Activated naive CD8-positive, alpha-beta T cell treated with anti-CD3 and anti-CD28 coated beads, Interleukin-2, amount 50 U/mL, for 16 hours (primary cell): ENCODE results near the gene EFCAB13.

Source experiments
- DNase-seq: peaks from one replicate; pipeline ENCODE4 v3.0.0-alpha.2; 2020; ENCODE audit warnings: low read depth, low spot score

The EFCAB13 gene, protein sequence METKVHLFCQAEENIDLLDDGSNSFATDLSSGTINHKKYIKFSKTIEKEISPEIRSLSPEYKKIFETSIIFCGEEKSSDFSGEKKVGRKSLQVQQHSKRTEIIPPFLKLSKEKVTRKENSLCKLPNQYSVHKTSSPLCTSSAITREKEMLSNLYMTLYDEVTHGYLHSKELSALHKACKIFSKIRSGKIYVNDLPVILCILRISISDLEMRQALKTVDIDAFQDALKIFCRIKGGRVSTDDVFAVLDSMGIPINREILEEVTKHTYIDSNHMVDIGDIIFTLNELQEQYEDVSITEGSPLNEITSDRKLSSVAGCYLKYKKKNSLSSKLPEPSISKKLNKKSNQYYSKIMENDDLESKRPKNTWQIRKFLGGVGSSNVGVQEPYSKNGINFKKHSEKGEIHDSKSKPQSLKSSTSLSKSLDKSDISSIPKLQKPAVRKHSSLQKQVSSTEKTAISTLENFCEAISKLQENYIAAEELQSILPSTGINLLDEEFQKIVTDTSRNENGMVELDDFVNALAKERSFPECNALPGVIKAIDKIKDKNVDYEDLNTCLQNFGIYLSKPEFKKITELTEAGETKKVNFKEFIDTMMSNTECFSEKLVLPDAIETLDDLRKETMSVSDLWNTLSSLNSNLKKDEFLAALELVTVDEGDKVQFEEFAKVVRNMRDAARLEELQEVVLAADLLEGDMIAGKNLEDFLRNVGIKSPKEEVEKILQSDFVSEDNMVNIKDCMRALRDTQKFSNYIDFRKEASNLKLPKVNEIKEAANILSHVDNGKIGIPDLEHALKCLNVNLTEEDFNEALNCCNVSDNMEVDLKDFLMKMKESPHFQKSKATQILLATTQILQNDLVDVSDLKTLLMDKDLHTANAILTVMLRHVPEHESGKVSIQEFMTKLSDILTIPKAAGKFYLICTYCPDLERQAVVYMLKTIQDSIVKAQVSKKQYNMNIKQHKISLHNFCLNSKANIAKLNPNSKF

DNA sequence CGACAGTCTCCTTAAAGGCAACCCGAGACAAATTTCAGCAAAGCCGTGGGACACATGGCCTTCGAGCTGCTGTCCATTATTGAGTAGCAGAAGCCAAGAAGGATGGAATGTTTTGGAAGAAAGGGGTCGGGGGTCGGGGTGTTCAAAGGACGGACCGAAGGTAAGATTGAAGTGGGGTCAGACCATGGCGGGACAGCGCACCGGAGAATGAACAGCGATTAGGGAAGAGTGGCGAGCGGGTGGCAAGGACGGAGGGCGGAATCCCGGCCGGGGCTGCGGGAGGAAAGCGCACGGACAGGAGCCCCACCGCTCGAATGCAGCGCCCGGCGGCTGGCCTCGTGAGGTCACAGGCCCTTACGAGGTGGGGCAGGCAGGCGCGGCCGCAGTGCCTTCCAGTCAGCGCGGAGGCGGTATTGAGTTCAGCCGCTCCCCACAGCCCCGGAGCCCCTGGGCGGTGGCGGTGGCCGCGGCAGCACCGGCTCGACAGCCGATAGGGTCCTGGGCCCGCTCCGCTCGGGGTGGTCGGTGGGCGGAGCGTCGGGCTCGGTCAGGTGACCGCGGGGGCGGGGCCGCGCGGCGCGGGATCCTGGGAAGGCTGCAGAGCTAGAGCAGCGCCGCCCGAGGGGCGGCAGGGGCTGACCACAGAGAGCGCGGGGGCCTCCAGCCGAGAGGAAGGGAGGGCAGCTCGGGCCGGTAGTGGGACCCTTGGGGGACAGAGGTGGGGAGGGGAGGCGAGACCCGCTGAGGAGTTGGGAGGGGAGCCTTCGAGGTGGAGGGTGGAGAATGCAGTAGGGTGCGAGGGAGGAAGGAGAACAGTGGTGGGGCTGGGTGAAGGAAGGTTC lies at the start of gene EFCAB13:
Gene EFCAB13, plus strand, starts transcription at position 574 of the 842 bp plus-strand sequence. CDS start 4,399 bp downstream, outside the sequence.
- peak; percentile 61 for DNase-seq

DNA sequence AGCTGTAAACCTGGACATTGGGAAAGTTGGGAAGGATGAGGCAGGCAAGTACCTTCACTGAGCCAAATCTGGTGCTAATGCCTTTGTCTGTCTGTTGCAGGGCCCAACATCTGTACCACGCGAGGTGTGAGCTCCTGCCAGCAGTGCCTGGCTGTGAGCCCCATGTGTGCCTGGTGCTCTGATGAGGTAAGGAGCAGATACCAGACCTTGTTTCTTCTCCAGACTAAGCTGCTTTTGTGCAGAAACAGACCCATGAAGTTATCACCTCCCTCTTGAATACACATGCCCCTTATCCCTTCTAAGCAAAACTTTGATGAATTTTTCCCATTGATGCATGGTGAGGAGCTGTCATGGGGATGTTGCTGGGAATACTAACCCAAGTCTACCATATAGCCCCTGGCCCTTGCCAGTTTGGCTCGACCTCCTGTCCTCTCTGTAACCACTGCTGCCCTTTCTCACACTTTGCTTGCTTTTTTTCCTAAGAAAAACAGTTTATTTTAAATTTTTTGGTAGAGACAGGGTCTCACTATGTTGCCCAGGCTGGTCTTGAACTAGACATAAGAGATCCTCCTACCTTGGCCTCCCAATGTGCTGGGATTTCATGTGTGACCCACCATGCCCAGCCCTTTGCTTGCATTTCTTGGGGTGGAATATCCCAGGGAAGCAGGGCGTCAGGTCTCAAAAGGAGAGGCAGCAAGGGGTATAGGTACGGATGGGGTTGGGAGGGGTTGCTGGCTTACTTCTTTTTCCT lies 49.3 kb upstream of the EFCAB13 start:
- no peak for DNase-seq

DNA sequence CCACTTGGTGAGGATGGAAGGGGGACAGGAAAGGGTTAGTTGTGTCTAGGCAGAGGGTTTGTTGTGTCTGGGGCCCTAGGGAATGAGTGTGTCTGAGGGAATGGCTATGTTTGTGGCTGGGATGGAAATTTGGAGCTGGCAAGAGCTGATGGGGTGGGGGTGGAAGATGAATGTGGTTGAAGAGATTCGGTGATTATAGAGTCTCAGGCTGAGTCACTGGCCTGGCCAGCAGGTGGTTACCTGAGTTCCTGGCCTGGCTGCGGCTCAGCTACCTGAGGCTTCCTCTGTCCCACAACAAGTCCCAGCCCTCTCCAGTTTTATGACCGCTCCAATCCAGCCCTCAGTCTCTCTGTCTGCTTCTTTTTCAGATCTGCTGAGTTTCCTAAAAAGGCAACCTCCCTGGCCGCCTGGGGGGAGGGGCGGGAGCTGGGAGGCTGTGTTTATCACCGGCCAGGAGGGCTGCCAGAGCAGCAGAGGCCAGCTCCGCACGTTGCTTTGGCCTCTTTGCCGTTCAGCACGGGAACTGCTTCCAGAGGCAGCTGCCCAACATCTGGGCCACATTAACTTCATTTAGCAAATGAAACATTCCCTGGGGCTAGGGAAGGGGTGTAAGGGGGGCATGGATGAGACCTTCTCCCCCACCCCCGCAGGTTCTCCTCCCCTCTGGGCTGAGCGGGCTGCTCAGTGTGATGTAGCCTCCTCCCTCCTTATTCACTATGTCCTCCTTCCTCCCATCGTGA lies 48.3 kb upstream of the EFCAB13 start:
- DNase-seq: no peak

DNA sequence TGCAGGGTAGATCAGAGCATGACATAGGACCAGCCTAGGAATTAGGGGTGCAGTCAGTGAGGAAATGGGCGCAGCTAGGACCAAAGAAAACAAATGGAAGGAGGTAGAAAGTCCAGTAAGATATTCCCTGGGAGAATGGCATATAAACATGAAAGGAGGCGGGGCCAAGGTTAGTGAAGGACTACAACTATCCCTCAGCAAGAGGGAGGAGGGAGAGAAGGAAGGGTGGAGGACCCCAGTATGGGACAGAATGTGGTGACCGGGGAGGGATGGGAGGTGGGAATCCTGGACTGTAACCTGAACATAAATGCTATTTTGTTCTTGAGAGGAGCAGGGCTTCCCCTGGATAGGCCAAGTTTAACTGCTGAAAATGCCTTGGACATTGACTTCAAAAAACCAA lies 47.3 kb upstream of the EFCAB13 start:
- no peak for DNase-seq

DNA sequence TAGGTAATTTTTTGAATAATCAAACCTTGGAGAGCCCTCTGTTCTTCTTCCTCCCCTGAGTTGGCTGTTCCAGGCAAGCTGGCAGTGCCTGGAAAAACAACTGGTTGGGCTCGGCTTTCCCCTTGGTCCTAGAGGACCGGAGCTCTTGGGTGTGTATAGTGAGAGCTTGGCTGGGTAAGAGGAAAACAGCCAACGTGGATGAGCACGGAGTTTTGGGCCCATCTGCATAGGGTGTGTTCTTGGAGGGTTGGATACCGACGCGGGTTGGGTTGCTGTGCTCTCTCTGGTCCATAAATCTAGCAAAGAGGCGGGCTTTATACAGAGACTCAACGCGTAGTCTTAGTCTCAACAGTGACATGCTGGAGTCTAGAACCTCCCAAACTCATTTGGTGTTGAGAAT lies 46.9 kb upstream of the EFCAB13 start:
- no peak for DNase-seq

DNA sequence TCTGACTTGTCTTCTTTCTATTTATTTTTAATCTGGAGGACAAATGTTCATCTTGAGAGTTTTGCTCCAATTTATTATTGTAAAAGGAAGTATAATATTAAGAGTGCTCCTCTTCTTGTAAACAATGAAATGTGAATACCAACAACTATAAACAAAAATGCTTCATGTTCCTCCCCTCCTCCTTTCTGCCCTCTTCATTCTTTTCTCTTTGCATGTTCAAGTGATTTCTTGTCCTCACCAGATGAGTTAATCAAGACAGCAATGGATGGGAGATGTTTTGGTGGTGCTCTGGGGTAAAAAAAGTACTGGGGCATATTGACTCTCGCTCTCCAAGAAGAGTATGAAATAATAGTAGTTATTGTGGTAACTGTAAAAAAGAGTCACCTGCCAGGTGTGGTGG lies 45.8 kb upstream of the EFCAB13 start:
- DNase-seq: no peak

DNA sequence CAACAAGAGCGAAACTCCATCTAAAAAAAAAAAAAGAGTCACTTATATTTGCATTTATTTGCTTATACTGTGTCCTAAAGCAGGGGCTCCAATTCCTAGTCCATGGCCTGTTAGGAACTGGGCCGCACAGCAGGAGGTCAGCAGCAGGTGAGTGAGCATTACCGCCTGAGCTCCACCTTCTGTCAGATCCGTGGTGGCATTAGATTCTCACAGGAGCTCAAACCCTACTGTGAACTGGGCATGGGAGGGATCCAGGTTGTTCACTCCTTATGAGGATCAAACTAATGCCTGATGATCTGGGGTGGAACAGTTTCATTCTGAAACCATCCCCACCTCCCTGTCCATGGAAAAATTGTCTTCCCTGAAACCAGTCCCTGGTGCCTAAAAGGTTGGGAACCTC lies 45.2 kb upstream of the EFCAB13 start:
- DNase-seq: no peak

DNA sequence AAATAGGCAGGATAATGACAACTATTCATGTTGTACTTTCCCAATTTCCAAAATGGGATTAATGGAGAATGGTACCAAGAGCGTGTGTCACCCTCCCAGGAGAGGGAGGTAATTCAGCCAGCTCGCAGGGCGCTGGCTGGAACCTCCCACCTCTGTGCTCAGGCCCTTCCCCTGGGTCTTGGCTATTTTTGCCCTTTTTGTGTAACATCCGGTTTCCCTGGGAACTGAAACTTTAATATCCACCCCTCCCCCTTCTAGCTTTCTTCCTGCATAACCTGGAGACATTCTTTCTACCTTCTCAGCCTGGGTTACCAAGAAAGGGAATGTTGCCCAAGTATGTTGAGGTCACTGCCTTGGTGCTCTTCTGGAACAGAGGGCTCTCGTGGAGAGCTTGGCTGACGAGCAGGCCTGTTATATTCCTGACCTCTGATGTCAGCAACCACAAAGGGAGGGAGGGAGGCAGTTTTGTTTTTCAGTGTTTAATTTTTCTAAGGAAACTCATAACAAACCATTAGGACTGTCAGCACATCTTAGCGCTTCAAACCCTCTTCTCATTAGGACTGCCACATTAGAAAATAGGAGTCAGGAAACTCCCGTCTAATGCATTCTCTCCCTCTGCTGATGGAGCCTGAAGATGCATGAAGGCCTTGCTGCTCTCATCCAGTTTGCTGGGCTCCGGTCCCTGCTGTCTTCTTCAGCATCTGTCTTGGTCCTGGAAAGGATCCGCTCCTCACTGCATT lies 44.5 kb upstream of the EFCAB13 start:
- DNase-seq: no peak

DNA sequence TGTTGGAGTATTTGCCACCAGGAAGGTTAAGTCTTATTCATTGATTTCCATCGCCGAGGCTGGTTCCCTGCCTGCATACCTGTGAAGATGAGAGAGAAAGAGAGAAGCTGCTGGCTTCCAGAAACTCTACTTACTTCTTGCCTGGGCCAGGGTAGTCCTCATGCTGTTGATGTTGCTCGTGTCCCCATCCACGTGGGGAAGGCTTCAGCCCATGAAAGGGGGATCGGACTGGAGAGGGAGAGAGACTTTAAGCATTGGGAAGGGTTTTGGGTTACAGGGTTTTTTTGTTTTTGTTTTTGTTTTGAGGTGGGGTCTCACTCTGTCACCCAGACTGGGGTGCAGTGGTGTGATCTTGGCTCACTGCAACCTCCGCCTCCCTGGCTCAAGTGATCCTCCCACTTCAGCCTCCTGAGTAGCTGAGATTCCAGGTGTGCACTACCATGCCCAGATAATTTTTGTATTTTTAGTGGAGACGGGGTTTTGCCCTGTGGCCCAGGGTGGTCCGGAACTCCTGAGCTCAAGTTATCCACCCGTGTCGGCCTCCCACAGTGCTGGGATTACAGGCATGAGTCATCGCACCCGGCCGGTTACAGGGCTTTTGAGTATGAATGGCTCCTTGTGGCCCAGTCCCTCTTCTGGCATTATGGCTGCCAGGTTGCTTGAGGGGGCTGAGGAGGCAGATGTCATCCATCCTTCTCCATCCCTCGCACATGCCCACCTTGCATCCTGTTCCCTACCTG lies 43.5 kb upstream of the EFCAB13 start:
- DNase-seq: no peak

DNA sequence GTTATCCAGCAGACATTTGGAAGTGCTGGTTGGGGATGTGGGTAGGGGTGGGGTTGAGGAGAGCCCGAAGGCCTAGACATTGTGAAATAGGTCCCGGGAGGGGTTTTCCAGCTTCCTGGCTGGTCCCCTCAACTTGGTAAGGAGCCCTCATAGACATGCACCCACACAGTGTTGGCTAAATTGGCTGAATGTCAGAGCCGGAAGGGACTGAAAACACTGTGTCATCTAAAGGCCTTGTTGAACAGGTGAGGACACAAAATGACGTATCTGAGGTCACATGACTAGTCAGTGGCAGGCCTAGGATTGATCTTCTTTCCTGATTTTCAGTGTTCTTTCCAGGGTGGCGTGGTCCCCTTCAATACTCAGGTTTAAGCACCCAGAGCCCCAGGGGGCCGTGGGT lies 42.5 kb upstream of the EFCAB13 start:
- no peak for DNase-seq

DNA sequence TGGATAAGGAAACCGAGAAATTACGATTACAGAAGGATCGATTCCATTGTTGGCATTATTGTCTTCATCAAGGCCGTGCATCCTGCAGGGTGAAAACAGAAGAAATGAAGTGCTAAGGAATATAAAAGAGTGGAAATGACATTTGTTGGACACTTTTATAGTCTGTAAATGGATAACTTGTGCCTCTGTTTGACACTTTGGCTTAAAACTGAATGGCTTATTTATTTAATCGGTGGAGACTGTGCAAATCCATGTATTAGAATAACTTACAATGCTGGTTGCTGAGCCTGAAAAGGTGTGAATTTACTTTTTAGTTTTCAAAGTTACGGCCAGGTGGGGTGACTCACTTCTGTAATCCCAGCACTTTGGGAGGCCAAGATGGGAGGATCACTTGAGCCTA lies 38.8 kb upstream of the EFCAB13 start:
- no peak for DNase-seq

DNA sequence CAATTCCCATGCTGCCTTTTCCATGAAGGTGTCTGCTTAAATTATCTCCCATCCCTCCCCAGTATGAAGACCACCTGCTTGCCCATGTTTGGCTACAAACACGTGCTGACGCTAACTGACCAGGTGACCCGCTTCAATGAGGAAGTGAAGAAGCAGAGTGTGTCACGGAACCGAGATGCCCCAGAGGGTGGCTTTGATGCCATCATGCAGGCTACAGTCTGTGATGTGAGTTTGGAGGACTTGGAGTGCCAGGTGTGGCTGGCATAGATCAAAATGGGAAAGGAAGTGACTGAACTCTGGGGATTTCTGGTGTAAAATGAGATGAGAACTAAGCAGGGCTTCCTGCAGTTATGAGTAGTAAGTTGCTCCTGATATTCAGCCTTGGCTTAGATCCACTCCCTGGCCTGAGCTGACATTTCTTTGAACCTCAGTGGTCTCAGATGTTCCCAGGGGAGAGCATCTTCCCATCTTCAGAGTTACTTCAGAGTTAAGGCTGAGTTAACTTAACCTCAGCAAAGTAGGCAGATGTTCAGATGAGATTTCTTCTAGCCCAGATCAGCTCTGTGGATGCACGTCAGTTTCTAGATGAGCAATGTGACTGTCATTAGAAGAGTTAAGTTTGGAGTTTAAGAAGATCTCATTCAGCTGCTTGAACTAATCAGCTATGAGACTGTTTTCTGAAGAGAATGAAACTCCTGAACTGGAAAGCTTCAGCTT lies 37.4 kb upstream of the EFCAB13 start:
- DNase-seq: no peak

DNA sequence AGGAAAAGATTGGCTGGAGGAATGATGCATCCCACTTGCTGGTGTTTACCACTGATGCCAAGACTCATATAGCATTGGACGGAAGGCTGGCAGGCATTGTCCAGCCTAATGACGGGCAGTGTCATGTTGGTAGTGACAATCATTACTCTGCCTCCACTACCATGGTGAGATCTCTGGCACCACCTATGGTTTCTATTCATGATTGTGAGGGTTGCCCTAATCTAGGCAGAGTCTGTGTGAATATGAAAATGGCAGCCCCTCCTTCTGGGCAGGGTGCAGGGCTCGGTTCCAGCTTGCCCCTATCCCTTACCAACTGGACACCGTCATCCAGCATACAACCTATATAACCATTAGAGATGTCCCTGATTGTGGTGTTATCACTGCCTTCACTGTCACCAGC lies 36.7 kb upstream of the EFCAB13 start:
- no peak for DNase-seq

DNA sequence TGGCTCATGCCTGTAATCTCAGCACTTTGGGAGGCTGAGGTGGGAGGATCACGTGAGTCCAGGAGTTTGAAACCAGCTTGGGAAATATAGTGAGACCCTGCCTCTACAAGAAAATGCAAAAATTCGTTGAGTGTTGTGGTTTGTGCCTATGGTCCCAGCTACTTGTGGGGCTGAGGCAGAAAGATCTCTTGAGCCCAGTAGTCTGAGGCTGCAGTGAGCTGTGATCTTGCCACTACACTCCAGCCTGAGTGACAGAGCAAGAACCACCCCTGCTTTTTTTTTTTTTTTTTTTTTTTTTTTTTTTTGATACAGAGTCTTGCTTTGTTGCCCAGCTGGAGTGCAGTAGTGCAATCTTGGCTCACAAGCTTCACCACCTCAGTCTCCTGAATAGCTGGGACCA lies 36.1 kb upstream of the EFCAB13 start:
- no peak for DNase-seq

DNA sequence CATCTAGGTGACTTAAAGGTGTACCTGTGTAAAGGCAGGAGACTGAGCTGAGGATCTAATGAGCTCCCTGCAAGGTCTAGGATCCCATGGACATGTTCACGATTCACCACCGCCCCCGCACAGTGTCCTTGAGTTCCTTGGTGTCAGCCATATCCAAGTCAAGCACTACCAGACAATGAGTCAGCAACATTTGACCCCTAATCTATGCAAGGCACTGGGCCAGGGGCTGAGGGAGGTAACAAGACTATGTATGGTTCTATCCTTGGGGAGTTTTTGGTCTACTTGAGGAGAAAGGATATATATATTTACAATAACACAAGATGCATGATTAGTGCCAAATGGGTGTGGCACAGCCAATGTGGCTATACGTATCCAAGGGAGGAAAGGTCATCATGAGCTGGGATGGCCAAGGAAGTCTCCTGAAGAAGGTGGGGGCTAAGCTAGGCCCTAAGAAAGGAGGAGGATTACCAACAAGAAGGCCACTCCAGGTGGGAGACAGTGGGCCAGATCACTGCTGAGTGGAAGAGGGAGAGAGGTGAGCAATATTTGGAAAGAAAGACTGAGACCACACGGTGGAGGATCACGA lies 35.1 kb upstream of the EFCAB13 start:
- no peak for DNase-seq

DNA sequence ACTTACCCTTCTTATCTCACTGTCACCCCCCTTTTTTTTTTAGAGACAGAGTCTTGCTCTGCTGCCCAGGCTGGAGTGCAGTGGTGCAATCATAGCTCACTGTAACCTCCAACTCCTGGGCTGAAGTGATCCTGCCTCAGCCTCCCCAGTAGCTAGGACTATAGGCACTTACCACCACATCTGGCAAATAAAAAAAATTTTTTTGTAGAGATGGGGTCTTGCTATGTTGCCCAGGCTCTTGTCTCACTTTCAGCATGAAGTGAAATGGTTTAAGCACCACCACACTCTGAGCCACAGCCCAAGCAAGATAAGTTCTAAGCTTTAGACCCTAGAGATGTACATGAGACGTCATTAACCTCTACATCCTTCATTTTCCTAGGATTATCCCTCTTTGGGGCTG lies 34.5 kb upstream of the EFCAB13 start:
- DNase-seq: no peak

DNA sequence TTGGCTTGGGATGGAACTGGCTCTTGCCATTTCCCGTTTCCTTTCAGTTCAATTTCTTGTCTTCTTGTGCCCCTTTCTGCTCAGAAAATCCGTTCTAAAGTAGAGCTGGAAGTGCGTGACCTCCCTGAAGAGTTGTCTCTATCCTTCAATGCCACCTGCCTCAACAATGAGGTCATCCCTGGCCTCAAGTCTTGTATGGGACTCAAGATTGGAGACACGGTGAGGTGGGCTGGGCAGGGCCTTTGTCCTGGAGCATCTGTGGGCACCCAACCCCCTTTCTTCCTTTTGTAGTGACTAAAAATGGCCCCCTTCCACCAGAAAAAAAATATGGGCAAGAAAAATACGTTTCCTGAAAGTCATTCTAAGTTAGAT lies 32.9 kb upstream of the EFCAB13 start:
- no peak for DNase-seq
